Fibroblast of skin of right biceps (primary cell): ENCODE measurements around the gene NRGN.

ENCODE experiments used
- DNase-seq: peaks from one replicate; pipeline ENCODE4 v3.0.0-alpha.2; 2013

The NRGN gene

DNA sequence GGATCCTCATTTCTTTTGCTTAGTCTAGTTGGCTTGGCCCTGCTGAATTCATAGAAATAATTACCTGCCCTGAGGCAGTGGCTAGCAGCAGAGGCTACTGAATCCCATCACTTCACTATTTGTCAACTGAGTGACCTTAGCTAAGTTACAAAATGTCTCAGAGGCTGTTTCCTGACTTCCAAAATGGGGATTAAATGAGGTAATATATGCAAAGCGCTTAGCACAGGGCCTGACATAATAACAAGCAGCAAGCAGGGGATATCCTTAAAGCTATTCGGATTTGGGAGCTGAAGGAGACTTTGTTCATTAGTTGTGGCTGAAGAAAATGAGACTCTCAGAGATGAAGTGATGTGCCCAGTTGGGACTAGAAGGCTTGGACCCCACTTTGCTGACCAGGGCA is 2.8 kb downstream of the NRGN start:
- no peak for DNase-seq

- no peak for DNase-seq
These were observed 3.3 kb downstream of the NRGN start for GRCh38 chr11:124743050-124743449.

DNA sequence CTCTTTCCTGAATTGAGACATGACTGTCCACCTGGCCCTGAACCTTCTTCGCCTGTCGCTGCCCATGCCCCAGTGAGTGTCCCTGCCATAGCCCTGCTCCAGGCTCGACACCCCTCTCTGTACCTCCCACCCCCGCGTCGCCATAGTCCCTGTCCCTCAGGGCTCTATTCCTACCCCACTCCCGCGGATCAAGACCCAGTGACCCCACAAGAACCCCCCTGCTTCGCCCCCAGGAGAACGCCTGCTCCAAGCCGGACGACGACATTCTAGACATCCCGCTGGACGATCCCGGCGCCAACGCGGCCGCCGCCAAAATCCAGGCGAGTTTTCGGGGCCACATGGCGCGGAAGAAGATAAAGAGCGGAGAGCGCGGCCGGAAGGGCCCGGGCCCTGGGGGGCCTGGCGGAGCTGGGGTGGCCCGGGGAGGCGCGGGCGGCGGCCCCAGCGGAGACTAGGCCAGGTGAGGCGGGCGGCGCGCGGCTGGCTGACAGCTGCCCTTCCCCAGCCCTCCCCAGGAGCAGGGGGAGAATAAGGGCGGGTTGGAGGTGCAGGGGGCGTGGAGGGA is 5.6 kb downstream of the NRGN start:
- DNase-seq, result no peak

DNA sequence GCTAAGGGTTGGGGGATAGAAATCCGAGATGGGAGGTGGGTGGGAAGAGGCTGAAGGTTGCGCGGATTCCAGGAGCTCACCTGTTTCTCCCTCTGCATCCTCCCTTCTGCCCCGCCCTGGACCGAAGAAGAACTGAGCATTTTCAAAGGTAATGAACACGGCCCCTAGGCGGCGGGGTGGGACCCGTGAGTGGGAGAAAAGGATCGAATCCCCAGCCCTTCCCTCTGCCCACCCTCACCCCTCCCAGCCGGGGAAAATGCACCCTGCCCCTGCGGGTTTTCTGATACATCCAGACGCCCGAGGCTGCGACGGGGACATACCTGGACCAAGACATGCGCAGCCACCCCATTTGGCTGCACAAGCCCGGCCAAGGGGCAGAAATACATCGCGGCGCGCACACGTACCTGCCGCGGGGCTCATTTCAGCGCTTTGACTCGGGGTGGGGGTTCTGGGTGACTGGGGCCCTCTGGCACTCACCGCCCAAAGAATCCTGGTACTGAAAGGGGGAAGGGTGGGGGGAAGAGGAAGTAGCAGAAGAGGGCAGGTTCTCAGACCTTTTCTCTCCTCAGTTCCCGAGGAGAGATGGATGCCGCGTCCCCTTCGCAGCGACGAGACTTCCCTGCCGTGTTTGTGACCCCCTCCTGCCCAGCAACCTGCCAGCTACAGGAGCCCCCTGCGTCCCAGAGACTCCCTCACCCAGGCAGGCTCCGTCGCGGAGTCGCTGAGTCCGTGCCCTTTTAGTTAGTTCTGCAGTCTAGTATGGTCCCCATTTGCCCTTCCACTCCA is 6.3 kb downstream of the NRGN start:
- DNase-seq, result no peak

DNA sequence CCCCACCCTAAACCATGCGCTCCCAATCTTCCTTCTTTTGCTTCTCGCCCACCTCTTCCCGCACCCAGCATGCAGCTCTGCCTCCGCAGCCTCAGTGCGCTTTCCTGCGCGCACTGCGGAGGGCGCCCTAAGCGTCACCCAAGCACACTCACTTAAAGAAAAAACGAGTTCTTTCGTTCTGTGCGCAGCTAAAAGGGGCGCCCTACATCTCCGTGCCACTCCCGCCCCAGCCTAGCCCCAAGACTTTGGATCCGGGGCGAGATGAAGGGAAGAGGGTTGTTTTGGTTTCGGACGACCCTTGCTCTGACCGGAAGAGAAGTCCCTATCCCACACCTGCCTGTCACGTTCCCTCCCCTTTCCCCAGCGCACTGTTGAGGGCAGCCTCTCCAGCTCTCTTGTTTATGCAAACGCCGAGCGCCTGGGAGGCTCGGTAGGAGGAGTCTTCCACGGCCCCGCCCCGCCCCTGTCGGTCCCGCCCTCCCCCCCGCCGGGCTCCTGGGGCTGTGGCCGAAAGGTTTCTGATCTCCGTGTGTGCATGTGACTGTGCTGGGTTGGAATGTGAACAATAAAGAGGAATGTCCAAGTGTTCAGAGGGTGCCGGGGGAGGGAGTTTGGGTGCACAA is 7.0 kb downstream of the NRGN start:
- DNase-seq, result peak; percentile 58

DNA sequence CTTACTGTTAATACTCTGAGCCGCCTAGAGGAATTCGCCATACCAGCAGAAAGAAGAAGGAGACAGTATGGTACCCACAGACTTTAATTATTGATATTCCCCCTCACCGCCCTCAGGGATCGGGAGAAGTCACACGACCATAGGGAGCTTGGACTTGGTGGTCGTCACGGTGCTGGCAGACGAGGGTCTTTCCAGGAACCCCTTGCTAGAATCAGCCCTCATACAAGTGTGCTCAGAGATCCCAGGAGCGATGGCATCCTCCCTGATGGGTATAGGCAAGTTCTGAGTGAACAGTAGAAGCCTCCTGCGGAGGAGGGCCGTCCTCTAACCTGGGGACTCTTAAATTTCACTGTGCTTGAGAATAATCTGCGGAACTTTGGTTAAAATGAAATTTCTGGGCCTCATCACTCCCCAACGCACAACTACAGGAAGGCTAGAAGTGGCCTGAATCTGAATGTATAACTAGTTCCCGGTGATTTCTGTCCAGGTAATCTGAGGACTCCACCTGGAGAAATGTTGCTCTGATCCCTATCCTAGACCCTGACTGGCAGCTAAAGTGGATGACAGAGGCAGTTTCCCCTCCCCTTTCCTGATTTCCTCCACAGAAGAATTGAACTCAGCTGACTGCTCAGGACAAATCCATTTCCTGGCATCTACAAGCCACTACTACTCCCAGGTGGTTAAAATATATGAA is 7.8 kb downstream of the NRGN start:
- DNase-seq, result no peak

GRCh38 chr11:124748100-124748418 is 8.3 kb downstream of the NRGN start:
- no peak for DNase-seq

GRCh38 chr11:124748481-124749343 is 9.0 kb downstream of the NRGN start:
- DNase-seq, result no peak

DNA sequence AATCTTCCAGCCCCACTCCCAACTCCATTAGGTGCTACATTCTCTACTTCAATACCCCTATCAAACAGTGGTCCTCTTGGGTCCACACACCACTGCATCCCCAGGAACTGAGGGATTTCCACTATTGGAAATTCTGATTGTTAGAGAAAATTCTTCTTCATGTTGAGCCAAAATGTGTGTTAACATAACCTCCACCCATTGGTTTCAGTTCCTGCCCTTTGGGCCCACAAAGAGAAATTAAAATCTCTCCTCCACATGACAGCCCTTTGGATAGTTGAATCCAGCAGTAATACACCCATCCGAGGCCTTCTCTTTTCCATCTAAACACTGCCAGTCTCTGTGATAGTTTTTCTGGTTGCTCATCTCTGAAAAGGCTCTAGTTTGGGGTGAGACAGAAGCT is 10.2 kb downstream of the NRGN start:
- no peak for DNase-seq

DNA sequence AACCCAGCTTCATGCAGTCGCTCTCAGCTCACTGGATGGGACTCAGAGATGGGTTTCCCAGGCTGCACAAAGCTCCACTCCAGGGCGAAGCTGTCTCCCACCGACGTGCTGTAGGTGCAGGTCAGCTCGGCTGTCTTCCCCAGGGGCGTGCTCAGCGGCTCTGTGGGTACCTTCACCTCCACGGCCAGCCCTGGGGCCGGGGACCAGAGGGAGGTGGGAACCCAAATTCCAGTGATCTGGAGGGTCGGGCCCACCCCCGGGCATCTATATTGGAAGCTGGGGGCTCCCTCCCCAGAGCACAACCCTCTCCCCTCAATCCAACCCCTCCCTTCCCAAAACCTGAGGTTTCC is 11.6 kb downstream of the NRGN start:
- no peak for DNase-seq

GRCh38 chr11:124751741-124752470 is 12.2 kb downstream of the NRGN start, which contains the start of gene VSIG2:
TSS of gene VSIG2 (minus strand) at chr11:124752255. CDS start at chr11:124752137, 118 bp downstream.
- DNase-seq, result no peak

GRCh38 chr11:124752471-124753102 is 12.8 kb downstream of the NRGN start:
- DNase-seq, result no peak

DNA sequence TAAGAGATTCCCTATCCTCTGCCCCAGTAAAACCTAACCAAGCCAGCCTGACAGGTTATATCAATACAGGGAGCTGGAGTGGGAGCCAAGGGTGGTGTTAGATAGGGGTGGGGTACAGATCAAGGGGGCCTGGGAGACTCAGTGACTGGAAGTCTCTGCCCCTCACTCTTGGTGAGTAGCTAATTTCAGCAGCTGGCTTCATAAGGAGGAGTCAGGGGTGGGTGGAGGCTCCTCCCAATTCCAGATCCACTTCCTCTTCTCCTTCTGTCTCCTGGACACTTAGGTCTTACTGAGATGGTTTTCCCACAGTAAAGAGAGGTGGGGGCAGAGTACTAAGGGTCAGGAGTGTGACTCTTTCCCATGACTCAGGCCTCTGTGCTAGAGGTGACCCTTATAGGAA is 13.5 kb downstream of the NRGN start:
- DNase-seq, result no peak

DNA sequence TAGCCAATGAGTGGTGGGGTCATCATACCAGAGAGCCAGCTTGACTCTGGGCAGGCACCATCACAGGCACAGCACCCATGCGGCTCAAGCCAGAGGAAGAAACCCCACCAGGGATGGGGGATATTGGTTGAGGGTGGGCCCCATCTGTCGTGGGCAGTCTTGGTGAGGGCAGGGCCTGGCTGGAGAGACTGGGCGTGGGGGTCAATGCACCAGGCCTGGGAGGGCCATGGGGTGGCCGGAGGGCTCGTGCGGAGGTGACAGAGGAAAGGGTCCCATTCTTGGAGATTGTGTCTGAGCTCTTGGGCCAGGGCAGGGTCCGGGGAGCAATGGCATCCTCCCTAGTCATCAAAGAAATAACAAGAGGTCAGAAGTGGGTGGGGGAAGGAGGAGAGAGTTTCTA is 13.9 kb downstream of the NRGN start:
- no peak for DNase-seq

DNA sequence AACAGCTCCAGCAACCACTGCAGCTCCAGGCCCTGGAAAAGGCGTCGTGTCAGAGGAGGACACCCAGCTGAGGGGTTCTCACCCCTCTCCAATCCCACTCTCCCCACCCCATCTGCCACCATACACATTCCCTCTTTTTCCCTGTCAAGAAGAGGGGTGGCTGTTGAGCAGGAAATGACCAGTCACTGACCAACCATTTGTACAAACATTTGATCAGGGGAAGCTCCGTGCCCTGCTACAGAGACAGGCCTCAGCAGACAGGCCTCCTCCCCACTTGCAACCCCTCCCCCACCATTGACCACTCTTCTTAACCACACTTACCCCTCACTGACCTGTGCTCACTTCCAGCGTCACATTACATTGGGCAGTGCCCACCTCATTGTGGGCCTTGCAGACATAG is 14.6 kb downstream of the NRGN start:
- no peak for DNase-seq

DNA sequence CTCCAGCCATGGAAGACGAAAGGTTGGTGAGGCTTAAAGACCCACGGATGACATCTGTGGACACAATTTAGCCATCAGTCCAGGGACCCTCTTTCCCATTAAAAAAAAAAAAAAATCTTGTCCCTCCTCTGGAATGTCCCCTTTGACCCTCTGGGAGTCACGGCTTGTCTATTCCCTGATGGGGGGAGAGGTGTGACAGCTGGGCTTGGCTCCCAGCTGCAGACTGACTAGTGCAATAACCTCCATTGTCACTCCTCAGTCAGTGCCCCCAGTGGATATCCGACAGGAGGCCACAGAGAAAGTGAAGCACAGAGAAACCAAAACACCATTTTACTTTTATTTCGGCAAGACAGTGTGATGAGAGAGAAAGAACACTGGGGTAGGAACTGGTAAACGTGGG is 15.0 kb downstream of the NRGN start:
- no peak for DNase-seq

DNA sequence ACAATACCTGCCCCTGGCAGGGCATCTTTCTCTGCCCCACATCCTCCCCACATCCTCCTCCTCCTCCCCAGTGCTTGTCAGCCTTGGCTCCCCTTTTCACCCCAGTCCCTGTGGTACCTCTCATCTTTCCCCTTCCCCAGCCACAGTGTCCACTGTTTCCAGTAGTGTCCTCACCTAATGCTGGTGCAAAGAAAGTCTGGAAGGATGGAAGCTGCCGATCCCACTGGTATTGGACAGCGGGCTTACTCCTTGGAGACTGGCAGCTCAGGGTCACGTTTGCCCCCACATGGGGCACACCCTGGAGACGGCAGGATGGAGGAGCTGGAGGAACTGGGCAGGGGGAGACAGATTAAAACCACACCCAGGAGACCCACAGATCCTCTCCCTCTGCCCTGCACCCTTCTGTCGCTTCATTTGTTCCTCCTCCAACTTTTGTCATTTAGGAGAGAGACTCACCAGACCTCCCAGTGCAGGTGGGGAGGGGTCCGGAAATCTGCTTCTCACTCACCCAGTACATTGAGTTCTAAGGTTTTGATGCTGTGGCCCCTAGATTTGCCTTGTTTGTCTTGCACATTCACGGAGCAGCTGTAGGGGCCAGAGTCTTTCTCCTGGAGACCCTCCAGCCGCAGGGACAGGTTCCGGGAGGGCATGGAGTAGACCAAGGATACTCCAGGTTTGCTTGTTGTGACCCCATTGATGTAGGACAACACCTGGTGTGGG is 16.5 kb downstream of the NRGN start:
- DNase-seq, result no peak

GRCh38 chr11:124756753-124757227 is 17.0 kb downstream of the NRGN start:
- no peak for DNase-seq

GRCh38 chr11:124757320-124757719 is 17.6 kb downstream of the NRGN start:
- no peak for DNase-seq

- DNase-seq, result peak; percentile 52
These were observed 18.9 kb downstream of the NRGN start for GRCh38 chr11:124758355-124759265.
